ENCODE measurements around the gene TNFAIP1. TPM values are rescaled to one million over a fixed set of nuclear protein-coding genes. Genes with fewer than 3 reads are reported as not detected.

TNFAIP1 gene
- total RNA-seq, 1 experiment from 2014 or later = 21.3 TPM

- TF ChIP-seq HMGXB4 (CRISPR knock-in tag; IDR thresholded peaks at IDR 0.05) (no peak), SOX15 (CRISPR knock-in tag; IDR thresholded peaks at IDR 0.05) (no peak), ZNF396 (CRISPR knock-in tag; IDR thresholded peaks at IDR 0.05; ENCODE audit: borderline replicate concordance) (no peak), GRHL2 (CRISPR knock-in tag; IDR thresholded peaks at IDR 0.05; ENCODE audit: insufficient replicate concordance, severe bottlenecking) (no peak), ZNF121 (CRISPR knock-in tag; IDR thresholded peaks at IDR 0.05) (no peak), CREM (CRISPR knock-in tag; IDR thresholded peaks at IDR 0.05) (no peak), GABPB1 (CRISPR knock-in tag; IDR thresholded peaks at IDR 0.05) (no peak), MAX (CRISPR knock-in tag; IDR thresholded peaks at IDR 0.05) (no peak)
These were observed 3.9 kb downstream of the TNFAIP1 start (continued) for GRCh38 chr17:28339431-28339830.

- ChIA-PET CTCF (no interaction called here), POLR2A (no interaction called here)
- H3K9me3 Mint-ChIP-seq = no peaks in the 10 kb centered on the region
- no peak overlapping the region for H3K27ac Mint-ChIP-seq
- H3K4me3 Mint-ChIP-seq = no peak overlapping the region
- TF ChIP-seq TEAD4 (CRISPR knock-in tag; IDR thresholded peaks at IDR 0.05) = no peak
- no peak for TF ChIP-seq E2F1 (CRISPR knock-in tag; IDR thresholded peaks at IDR 0.05)
- no peak for TF ChIP-seq MXD4 (CRISPR knock-in tag; IDR thresholded peaks at IDR 0.05; ENCODE audit: borderline replicate concordance)
- TF ChIP-seq SMAD4 (CRISPR knock-in tag; IDR thresholded peaks at IDR 0.05) = no peak
- no peak for TF ChIP-seq ZMAT4 (CRISPR knock-in tag; IDR thresholded peaks at IDR 0.05)
- TF ChIP-seq MLX (CRISPR knock-in tag; IDR thresholded peaks at IDR 0.05) = no peak
- TF ChIP-seq ZNF425 (CRISPR knock-in tag; conservative IDR thresholded peaks at IDR 0.05) = no peak
- TF ChIP-seq ZNF532 (CRISPR knock-in tag; IDR thresholded peaks at IDR 0.05; ENCODE audit: borderline replicate concordance) = no peak
- TF ChIP-seq TEAD1 (CRISPR knock-in tag; IDR thresholded peaks at IDR 0.05) = no peak
- no peak for TF ChIP-seq GTF2I (CRISPR knock-in tag; conservative IDR thresholded peaks at IDR 0.05)
- H3K4me1 Mint-ChIP-seq = peaks cover 10% of the 10 kb centered on the region
- peaks cover 22% of the 10 kb centered on the region for H3K36me3 Mint-ChIP-seq
- DNase-seq (ENCODE audit: low spot score) = no peak
- no peaks in the 10 kb centered on the region for H3K27me3 Mint-ChIP-seq (ENCODE audit: low read depth)
- no peak for ATAC-seq
These were observed 4.8 kb downstream of the TNFAIP1 start for GRCh38 chr17:28340374-28340773.

Measured in WTC11 (cell line).